IMR-90 (cell line): ENCODE results near the gene GLT1D1. TPM values are rescaled to one million over a fixed set of nuclear protein-coding genes. Genes with fewer than 3 reads are reported as not detected.

ENCODE experiments used
- ATAC-seq: fragments of 200-7000 bp; cut with Tn5 transposase; 2 replicates; pipeline ENCODE4 v1.9.1; 2020; ENCODE audit warnings: low read depth, mild to moderate bottlenecking, moderate library complexity
- BruUV-seq: library from RNA; stranded (reverse); fragments of 400-500 nt; replicated peaks from 2 replicates; lab custom pipeline; 2021; lab: Mats Ljungman, UMichigan
- CTCF ChIA-PET: fragments of 300-600 bp; formaldehyde crosslinking; extraction: SDS; loops from one replicate; lab custom pipeline; 2021; ENCODE audit warnings: antibody characterized with exemption; lab: Yijun Ruan, JAX
- POLR2A ChIA-PET: fragments of 300-600 bp; sonication (Branson Sonifier 250); formaldehyde crosslinking; loops from one replicate; lab custom pipeline; 2022; ENCODE audit warnings: antibody characterized with exemption; ENCODE audit not compliant: unreplicated experiment; lab: Charles Lee
- DNase-seq: peaks from one replicate; pipeline ENCODE4 v3.0.0; 2013
- H2AFZ ChIP-seq: replicated peaks from 2 replicates; pipeline ENCODE3; 2013; ENCODE audit warnings: low read length, mild to moderate bottlenecking; ENCODE audit not compliant: poor library complexity
- H2AK5ac ChIP-seq: 2 replicates; pipeline ENCODE4 v1.6.1; 2013; ENCODE audit warnings: low read depth, low read length, inconsistent platforms
- H2AK9ac ChIP-seq: replicated peaks from 2 replicates; pipeline ENCODE3; 2013; ENCODE audit warnings: mild to moderate bottlenecking, low read depth, low read length, moderate library complexity; ENCODE audit not compliant: poor library complexity
- H2BK120ac ChIP-seq: 2 replicates; pipeline ENCODE4 v1.6.1; 2013; ENCODE audit warnings: low read depth, low read length, inconsistent platforms
- H2BK15ac ChIP-seq: 3 replicates; pipeline ENCODE4 v1.6.1; 2013; ENCODE audit warnings: low read depth, low read length, inconsistent platforms
- H2BK20ac ChIP-seq: 2 replicates; pipeline ENCODE4 v1.6.1; 2013; ENCODE audit warnings: low read depth, mild to moderate bottlenecking, inconsistent platforms, low read length, moderate library complexity
- H2BK5ac ChIP-seq: 2 replicates; pipeline ENCODE4 v1.6.1; 2013; ENCODE audit warnings: mild to moderate bottlenecking, low read depth, low read length, inconsistent platforms; ENCODE audit not compliant: poor library complexity, severe bottlenecking
- H3K14ac ChIP-seq: replicated peaks from 2 replicates; pipeline ENCODE4 v1.6.1; 2013; ENCODE audit warnings: low read depth, low read length, inconsistent platforms
- H3K18ac ChIP-seq: 2 replicates; pipeline ENCODE4 v1.6.1; 2013; ENCODE audit warnings: low read depth, low read length, control low read depth
- H3K23ac ChIP-seq: 2 replicates; pipeline ENCODE4 v1.6.1; 2013; ENCODE audit warnings: low read depth, low read length, inconsistent platforms
- H3K27ac ChIP-seq: 2 replicates; pipeline ENCODE4 v1.5.1; 2013; ENCODE audit warnings: mild to moderate bottlenecking, control low read depth, low read length; ENCODE audit not compliant: insufficient read depth
- H3K27me3 ChIP-seq: 2 replicates; pipeline ENCODE4 v1.6.1; 2013; ENCODE audit warnings: low read length; ENCODE audit not compliant: control insufficient read depth, insufficient read depth
- H3K36me3 ChIP-seq: 2 replicates; pipeline ENCODE4 v1.6.1; 2013; ENCODE audit warnings: low read length, mixed read lengths; ENCODE audit not compliant: control insufficient read depth, insufficient read depth
- H3K4ac ChIP-seq: 2 replicates; pipeline ENCODE4 v1.6.1; 2013; ENCODE audit warnings: low read depth, low read length, inconsistent platforms
- H3K4me1 ChIP-seq: 2 replicates; pipeline ENCODE4 v1.6.1; 2013; ENCODE audit warnings: low read length, mixed read lengths; ENCODE audit not compliant: control insufficient read depth, insufficient read depth
- H3K4me2 ChIP-seq: 2 replicates; pipeline ENCODE4 v1.6.1; 2013; ENCODE audit warnings: low read depth, mild to moderate bottlenecking, control low read depth, low read length, moderate library complexity
- H3K4me3 ChIP-seq: 2 replicates; pipeline ENCODE4 v1.5.1; 2013; ENCODE audit warnings: low read depth, mild to moderate bottlenecking, control low read depth, low read length, moderate library complexity; ENCODE audit not compliant: insufficient read depth
- H3K56ac ChIP-seq: 2 replicates; pipeline ENCODE4 v1.6.1; 2013; ENCODE audit warnings: low read length, inconsistent platforms; ENCODE audit not compliant: insufficient read depth; ENCODE audit errors: extremely low read depth
- H3K79me1 ChIP-seq, 2 experiments: 2 replicates each; pipeline ENCODE4 v1.6.1; 2013; ENCODE audit warnings: low read length in 2 of 2, inconsistent platforms in 1 of 2, low read depth in 1 of 2
- H3K9ac ChIP-seq: 2 replicates; pipeline ENCODE4 v1.6.1; 2013; ENCODE audit warnings: low read depth, low read length, control low read depth
- H3K9me1 ChIP-seq: 2 replicates; pipeline ENCODE4 v1.6.1; 2013; ENCODE audit warnings: low read length, inconsistent platforms; ENCODE audit not compliant: insufficient read depth
- H3K9me3 ChIP-seq: 2 replicates; pipeline ENCODE4 v1.6.1; 2013; ENCODE audit warnings: low read length; ENCODE audit not compliant: control insufficient read depth, insufficient read depth
- H4K20me1 ChIP-seq: 2 replicates; pipeline ENCODE4 v1.6.1; 2013; ENCODE audit warnings: low read length, inconsistent platforms; ENCODE audit not compliant: insufficient read depth
- H4K5ac ChIP-seq: 2 replicates; pipeline ENCODE4 v1.6.1; 2013; ENCODE audit warnings: mild to moderate bottlenecking, low read depth, low read length, control low read depth
- H4K8ac ChIP-seq, 2 experiments: 2 replicates each; pipeline ENCODE4 v1.6.1; 2013; ENCODE audit warnings: low read depth in 2 of 2, low read length in 2 of 2, control low read depth in 1 of 2, inconsistent platforms in 1 of 2
- H4K91ac ChIP-seq: 2 replicates; pipeline ENCODE4 v1.6.1; 2013; ENCODE audit warnings: low read depth, low read length, inconsistent platforms; ENCODE audit not compliant: insufficient read depth
- BHLHE40 ChIP-seq: fragments of 150-350 bp; IDR thresholded peaks from 2 replicates; pipeline ENCODE4 v1.6.1; 2016; ENCODE audit warnings: mild to moderate bottlenecking, low read depth, low read length
- CEBPB ChIP-seq: IDR thresholded peaks from 2 replicates; pipeline ENCODE4 v1.6.1; 2012; ENCODE audit warnings: low read depth, low read length, improper control_type of control experiment
- FOS ChIP-seq: fragments of 150-350 bp; IDR thresholded peaks from 2 replicates; pipeline ENCODE4 v1.6.1; 2016; ENCODE audit warnings: low read depth, low read length
- MAFK ChIP-seq: IDR thresholded peaks from 2 replicates; pipeline ENCODE4 v1.6.1; 2012; ENCODE audit warnings: low read depth, low read length, improper control_type of control experiment
- MAZ ChIP-seq: IDR thresholded peaks from 2 replicates; pipeline ENCODE4 v1.6.1; 2012; ENCODE audit warnings: low read depth, mild to moderate bottlenecking, low read length, improper control_type of control experiment, moderate library complexity, borderline replicate concordance
- NFE2L2 ChIP-seq: fragments of 150-350 bp; IDR thresholded peaks from 2 replicates; pipeline ENCODE4 v1.6.1; 2016; ENCODE audit warnings: low read depth, mild to moderate bottlenecking, low read length
- POLR2A ChIP-seq: IDR thresholded peaks from 2 replicates; pipeline ENCODE4 v1.6.1; 2012; ENCODE audit warnings: mild to moderate bottlenecking, low read depth, low read length
- RAD21 ChIP-seq: IDR thresholded peaks from 2 replicates; pipeline ENCODE4 v1.6.1; 2012; ENCODE audit warnings: low read length, improper control_type of control experiment
- RCOR1 ChIP-seq: IDR thresholded peaks from 2 replicates; pipeline ENCODE4 v1.6.1; 2012; ENCODE audit warnings: mild to moderate bottlenecking, low read length, improper control_type of control experiment; ENCODE audit not compliant: insufficient replicate concordance
- SMC3 ChIP-seq: fragments of 150-350 bp; IDR thresholded peaks from 2 replicates; pipeline ENCODE4 v1.6.1; 2016; ENCODE audit warnings: low read depth, mild to moderate bottlenecking, antibody characterized with exemption, low read length, moderate library complexity
- WGBS, 2 experiments: methylation state at CpG; one replicate each; pipeline versions ENCODE4 v1.1.5 to v1.1.7; 2013; ENCODE audit warnings: missing lambda C conversion rate in 2 of 2; ENCODE audit not compliant: insufficient read length in 1 of 2; ENCODE audit errors: extremely low coverage in 2 of 2; 5-methylcytosine and 5-hydroxymethylcytosine counted together
- dilution Hi-C: fragments of 300-500 bp; cut with HindIII; formaldehyde crosslinking; loops from one replicate; pipeline ENCODE4 v1.14.3; 2018; ENCODE audit warnings: low sequenced_read_pairs; ENCODE audit not compliant: unreplicated experiment
- in situ Hi-C: fragments of 300-500 bp; cut with MboI; formaldehyde crosslinking; loops from 3 replicates; pipeline ENCODE4 v1.14.3; 2019; ENCODE audit warnings: low sequenced_read_pairs, inconsistent platforms, mixed read lengths
- intact Hi-C: fragments of 100-400 bp; cut with micrococcal nuclease; formaldehyde crosslinking; loops from 2 replicates; pipeline ENCODE4 v1.10.0; 2022
- polyA plus RNA-seq, 3 experiments: library from polyadenylated mRNA; depleted of rRNA; stranded (reverse); fragments of >200 nt; gene quantifications; 2 replicates each; pipeline ENCODE4 v1.2.3, GENCODE V29; 2012; ENCODE audit warnings: low replicate concordance in 1 of 3
- total RNA-seq: library from RNA; depleted of rRNA; stranded (reverse); fragments of >200 nt; gene quantifications from 2 replicates; pipeline ENCODE4 v1.2.3, GENCODE V29; 2012
- TF ChIP-seq, protein P1 (sequence below): fragments of 150-350 bp; IDR thresholded peaks from 2 replicates; pipeline ENCODE4 v1.6.1; 2016; ENCODE audit warnings: low read depth, mild to moderate bottlenecking, low read length, moderate library complexity, borderline replicate concordance
- TF ChIP-seq, protein P2 (sequence below): fragments of 150-350 bp; IDR thresholded peaks from 2 replicates; pipeline ENCODE4 v1.6.1; 2017; ENCODE audit warnings: mild to moderate bottlenecking, antibody characterized with exemption, low read length, low read depth
- TF ChIP-seq, protein P3 (sequence below): conservative IDR thresholded peaks from 2 replicates; pipeline ENCODE4 v1.5.1; 2012; ENCODE audit warnings: mild to moderate bottlenecking, low read depth, low read length, improper control_type of control experiment

The GLT1D1 gene
- total and polyA plus RNA-seq, 2 of the 4 experiments (the other 2 are of a cell fraction) = not detected

DNA sequence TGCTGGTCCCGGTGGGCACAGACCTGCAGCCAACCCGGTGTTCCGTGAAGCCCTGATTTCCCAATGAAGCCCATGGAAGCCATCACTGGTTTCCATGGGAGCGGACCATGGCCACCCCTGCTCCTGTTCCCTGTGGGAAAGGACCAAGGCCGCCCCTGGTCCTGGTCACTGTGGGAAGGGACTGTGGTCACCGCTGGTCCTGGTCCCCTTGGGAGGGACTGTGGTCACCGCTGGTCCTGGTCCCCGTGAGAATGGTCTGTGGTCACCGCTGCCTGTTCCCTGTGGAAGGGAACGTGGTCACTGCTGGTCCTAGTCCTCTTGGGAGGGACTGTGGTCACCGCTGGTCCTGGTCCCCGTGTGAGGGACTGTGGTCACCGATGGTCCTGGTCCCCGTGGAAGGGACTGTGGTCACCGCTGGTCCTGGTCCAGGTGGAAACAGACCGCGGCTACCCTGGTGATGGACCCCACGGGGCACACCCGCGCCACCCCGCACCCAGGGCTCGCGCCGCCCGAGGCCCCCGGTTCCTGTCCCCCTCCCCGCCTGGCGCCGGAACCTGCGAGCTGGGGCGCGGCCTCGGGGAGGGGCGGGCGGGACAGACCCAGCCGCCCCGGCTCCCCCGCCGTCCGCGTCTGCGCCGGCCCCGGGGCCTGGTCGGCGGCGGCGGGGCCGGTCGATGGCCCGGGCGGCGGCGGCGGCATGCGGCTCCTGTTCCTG lies at the start of gene GLT1D1 (continued):
- no peak for TF ChIP-seq RCOR1
- no peak for TF ChIP-seq SMC3

DNA sequence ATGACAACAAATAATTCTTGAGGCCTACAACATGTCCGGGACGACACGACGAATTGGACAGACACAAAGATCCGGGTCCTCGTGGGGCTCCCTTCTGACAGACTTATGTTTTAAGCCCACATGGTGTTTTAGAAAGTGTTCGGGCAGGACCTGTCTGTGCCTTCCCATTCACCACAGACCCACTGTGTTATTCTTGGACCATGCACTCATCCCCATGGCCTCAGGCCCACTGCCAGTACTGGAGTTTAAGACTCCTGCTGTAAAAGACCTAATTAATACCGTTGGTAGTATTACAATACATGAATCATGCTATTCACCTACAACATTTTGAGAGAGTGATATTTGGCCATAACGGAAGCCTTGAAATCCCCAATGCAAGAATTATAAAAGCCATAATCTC lies 49.5 kb upstream of the GLT1D1 start:
- Histone ChIP-seq H2BK15ac (no peak overlapping the region), H3K36me3 (peaks cover 26% of the 10 kb centered on the region), H3K4me3 (no peak overlapping the region), H2BK20ac (no peak overlapping the region), H3K9me1 (peaks cover 14% of the 10 kb centered on the region; the same call in 1 of the 2 replicates), H3K56ac (no peak overlapping the region), H2BK5ac (no peak overlapping the region), H3K4me2 (no peak overlapping the region), H3K23ac (no peak overlapping the region), H2AK5ac (no peak overlapping the region), H4K5ac (no peak overlapping the region), H4K8ac (no peak overlapping the region), H3K4ac (no peak overlapping the region), H3K27me3 (no peaks in the 10 kb centered on the region), H3K14ac (no peak overlapping the region), H3K27ac (no peak overlapping the region), H3K18ac (no peak overlapping the region), H3K79me1 (peaks cover 27 to 37% of the 10 kb centered on the region in 2 experiments), H2AK9ac (no peak overlapping the region), H4K91ac (no peak overlapping the region), H2AFZ (no peak overlapping the region), H2BK120ac (no peak overlapping the region), H3K9ac (no peak overlapping the region), H3K4me1 (peaks cover 9% of the 10 kb centered on the region), H3K9me3 (peaks cover 2% of the 10 kb centered on the region; the same call in 1 of the 2 replicates), H4K20me1 (peaks cover 11% of the 10 kb centered on the region)
- dilution Hi-C loops (no loop called here), intact Hi-C loops (no loop called here), in situ Hi-C loops (no loop called here)
- CTCF ChIA-PET = no interaction called here
- ATAC-seq (no peak), DNase-seq (no peak)
- POLR2A ChIA-PET = no interaction called here
- BruUV-seq = no TSS peak
- WGBS, 2 experiments = no CpG with 5 or more reads among the region's 9 CpGs
- TF ChIP-seq SMC3 = no peak
- TF ChIP-seq CEBPB = no peak
- TF ChIP-seq, protein P1, sequence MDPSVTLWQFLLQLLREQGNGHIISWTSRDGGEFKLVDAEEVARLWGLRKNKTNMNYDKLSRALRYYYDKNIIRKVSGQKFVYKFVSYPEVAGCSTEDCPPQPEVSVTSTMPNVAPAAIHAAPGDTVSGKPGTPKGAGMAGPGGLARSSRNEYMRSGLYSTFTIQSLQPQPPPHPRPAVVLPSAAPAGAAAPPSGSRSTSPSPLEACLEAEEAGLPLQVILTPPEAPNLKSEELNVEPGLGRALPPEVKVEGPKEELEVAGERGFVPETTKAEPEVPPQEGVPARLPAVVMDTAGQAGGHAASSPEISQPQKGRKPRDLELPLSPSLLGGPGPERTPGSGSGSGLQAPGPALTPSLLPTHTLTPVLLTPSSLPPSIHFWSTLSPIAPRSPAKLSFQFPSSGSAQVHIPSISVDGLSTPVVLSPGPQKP = no peak
- no peak for TF ChIP-seq RCOR1
- TF ChIP-seq BHLHE40 = no peak
- no peak for TF ChIP-seq FOS
- TF ChIP-seq, protein P2, sequence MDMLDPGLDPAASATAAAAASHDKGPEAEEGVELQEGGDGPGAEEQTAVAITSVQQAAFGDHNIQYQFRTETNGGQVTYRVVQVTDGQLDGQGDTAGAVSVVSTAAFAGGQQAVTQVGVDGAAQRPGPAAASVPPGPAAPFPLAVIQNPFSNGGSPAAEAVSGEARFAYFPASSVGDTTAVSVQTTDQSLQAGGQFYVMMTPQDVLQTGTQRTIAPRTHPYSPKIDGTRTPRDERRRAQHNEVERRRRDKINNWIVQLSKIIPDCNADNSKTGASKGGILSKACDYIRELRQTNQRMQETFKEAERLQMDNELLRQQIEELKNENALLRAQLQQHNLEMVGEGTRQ = no peak
- TF ChIP-seq RAD21 = no peak
- no peak for TF ChIP-seq POLR2A
- TF ChIP-seq MAFK = no peak
- TF ChIP-seq NFE2L2 = no peak
- TF ChIP-seq, protein P3, sequence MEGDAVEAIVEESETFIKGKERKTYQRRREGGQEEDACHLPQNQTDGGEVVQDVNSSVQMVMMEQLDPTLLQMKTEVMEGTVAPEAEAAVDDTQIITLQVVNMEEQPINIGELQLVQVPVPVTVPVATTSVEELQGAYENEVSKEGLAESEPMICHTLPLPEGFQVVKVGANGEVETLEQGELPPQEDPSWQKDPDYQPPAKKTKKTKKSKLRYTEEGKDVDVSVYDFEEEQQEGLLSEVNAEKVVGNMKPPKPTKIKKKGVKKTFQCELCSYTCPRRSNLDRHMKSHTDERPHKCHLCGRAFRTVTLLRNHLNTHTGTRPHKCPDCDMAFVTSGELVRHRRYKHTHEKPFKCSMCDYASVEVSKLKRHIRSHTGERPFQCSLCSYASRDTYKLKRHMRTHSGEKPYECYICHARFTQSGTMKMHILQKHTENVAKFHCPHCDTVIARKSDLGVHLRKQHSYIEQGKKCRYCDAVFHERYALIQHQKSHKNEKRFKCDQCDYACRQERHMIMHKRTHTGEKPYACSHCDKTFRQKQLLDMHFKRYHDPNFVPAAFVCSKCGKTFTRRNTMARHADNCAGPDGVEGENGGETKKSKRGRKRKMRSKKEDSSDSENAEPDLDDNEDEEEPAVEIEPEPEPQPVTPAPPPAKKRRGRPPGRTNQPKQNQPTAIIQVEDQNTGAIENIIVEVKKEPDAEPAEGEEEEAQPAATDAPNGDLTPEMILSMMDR = no peak
- no peak for TF ChIP-seq MAZ
